ENCODE measurements around the gene LRCOL1. TPM values are rescaled to one million over a fixed set of nuclear protein-coding genes. Genes with fewer than 3 reads are reported as not detected.
A peak's percentile ranks its signal among the peaks of the same experiment; 100 is the strongest.

LRCOL1 gene
- total RNA-seq, 4 donors from 2014 or later = 0.83 TPM; not detected in 3

- no peak for DNase-seq
Measured at GRCh38 chr12:132558861-132559623, 51.3 kb downstream of the LRCOL1 start.

GRCh38 chr12:132558042-132558856, 52.1 kb downstream of the LRCOL1 start:
- ATAC-seq (no peak), DNase-seq (no peak)
- no peak overlapping the region for H3K4me3 ChIP-seq
- H3K27ac ChIP-seq = no peak overlapping the region
- no peak for TF ChIP-seq CTCF (IDR thresholded peaks at IDR 0.05 in 4 of 5, conservative IDR thresholded peaks at IDR 0.05 in 1 of 5)
- TF ChIP-seq POLR2A (IDR thresholded peaks at IDR 0.05) = no peak
- no peaks in the 10 kb centered on the region for H3K27me3 ChIP-seq
- in situ Hi-C loops (cut with MboI; ENCODE audit: low sequenced_read_pairs in 4 of 4) (no loop called here), intact Hi-C loops (cut with DNase I; ENCODE audit: low total_unique reads) (no loop called here)
- H3K4me1 ChIP-seq = peaks cover 4 to 7% of the 10 kb centered on the region in 2 donors
- H3K9me3 ChIP-seq = no peaks in the 10 kb centered on the region
- H3K36me3 ChIP-seq = no peaks in the 10 kb centered on the region

More at GRCh38 chr12:132558861-132559623, 51.3 kb downstream of the LRCOL1 start:
- H3K4me3 ChIP-seq = peak overlapping the region; percentile 58 to 71 (median 62)
- no peaks in the 10 kb centered on the region for H3K27me3 ChIP-seq
- H3K36me3 ChIP-seq = no peaks in the 10 kb centered on the region
- TF ChIP-seq CTCF (IDR thresholded peaks at IDR 0.05 in 4 of 5, conservative IDR thresholded peaks at IDR 0.05 in 1 of 5) (no peak), POLR2A (IDR thresholded peaks at IDR 0.05) (no peak)
- H3K27ac ChIP-seq = no peak overlapping the region
- H3K9me3 ChIP-seq = no peaks in the 10 kb centered on the region
- in situ Hi-C loops (cut with MboI; ENCODE audit: low sequenced_read_pairs in 4 of 4) (no loop called here), intact Hi-C loops (cut with DNase I; ENCODE audit: low total_unique reads) (no loop called here)
- peaks cover 4 to 7% of the 10 kb centered on the region in 2 donors for H3K4me1 ChIP-seq
- no peak for ATAC-seq

GRCh38 chr12:132557291-132558015, 52.9 kb downstream of the LRCOL1 start:
- H3K4me1 ChIP-seq = peaks cover 4 to 7% of the 10 kb centered on the region in 2 donors
- H3K27ac ChIP-seq = no peak overlapping the region
- H3K4me3 ChIP-seq = no peak overlapping the region
- intact Hi-C loops (cut with DNase I; ENCODE audit: low total_unique reads) (no loop called here), in situ Hi-C loops (cut with MboI; ENCODE audit: low sequenced_read_pairs in 4 of 4) (no loop called here)
- DNase-seq = no peak
- ATAC-seq = no peak
- no peak for TF ChIP-seq CTCF (IDR thresholded peaks at IDR 0.05 in 4 of 5, conservative IDR thresholded peaks at IDR 0.05 in 1 of 5)
- no peak for TF ChIP-seq POLR2A (IDR thresholded peaks at IDR 0.05)
- H3K27me3 ChIP-seq = no peaks in the 10 kb centered on the region
- no peaks in the 10 kb centered on the region for H3K9me3 ChIP-seq
- H3K36me3 ChIP-seq = no peaks in the 10 kb centered on the region

- Histone ChIP-seq H3K27me3 (no peaks in the 10 kb centered on the region), H3K9me3 (no peaks in the 10 kb centered on the region), H3K36me3 (no peaks in the 10 kb centered on the region), H3K4me1 (peaks cover 4 to 7% of the 10 kb centered on the region in 2 donors), H3K27ac (no peak overlapping the region), H3K4me3 (no peak overlapping the region)
- DNase-seq (no peak), ATAC-seq (no peak)
- TF ChIP-seq POLR2A (IDR thresholded peaks at IDR 0.05) = no peak
- TF ChIP-seq CTCF (IDR thresholded peaks at IDR 0.05 in 4 of 5, conservative IDR thresholded peaks at IDR 0.05 in 1 of 5) = no peak
- intact Hi-C loops (cut with DNase I; ENCODE audit: low total_unique reads) (no loop called here), in situ Hi-C loops (cut with MboI; ENCODE audit: low sequenced_read_pairs in 4 of 4) (no loop called here)
Measured at GRCh38 chr12:132556801-132557200, 53.6 kb downstream of the LRCOL1 start.

All from gastrocnemius medialis (tissue), 4 donors.